Measurements from ENCODE around the gene HSD17B14.
"Not testable (repeated sequence)": the region's sequence is repeated elsewhere in the genome, so short reads cannot be mapped to it uniquely, and the experiment has no call there.

The HSD17B14 gene

DNA sequence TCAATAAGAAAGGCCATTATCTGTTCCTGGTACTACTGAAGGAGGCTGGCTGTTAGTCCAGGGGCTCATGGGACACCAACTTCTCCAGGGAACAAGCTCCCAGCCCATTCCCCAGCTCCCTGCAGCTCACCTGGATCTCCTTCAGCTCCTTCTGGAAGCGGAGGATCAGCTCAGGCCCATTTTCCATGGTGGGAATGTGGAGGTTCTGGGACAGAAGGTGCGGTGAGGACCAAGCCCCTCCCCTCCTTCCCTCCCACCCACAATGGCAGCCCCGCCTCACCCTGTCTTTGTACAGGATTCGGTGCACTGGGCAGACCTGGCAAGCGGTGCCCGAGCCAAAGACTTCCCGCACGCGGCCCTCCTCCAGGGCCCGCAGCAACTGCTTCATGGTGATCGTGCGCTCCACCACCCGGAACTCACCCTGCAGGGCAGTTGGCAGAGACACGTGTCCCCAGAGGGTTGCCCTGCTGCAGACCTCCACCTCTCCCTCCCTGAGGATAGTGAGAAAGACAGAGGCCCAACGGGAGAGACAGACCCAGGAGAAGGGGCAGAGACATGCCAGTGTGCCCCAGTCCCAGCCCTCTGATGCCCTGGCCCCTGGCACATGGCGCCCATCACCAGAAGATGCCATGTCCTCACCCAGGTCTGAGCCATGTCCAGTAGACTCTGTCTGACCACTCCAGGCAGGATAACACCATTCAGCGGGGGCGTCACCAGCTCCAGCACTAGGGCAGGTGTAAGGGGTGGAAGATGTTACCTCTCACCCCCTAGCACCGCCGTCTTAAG lies 39.8 kb downstream of the HSD17B14 start:
- no peak for DNase-seq (ENCODE audit: low spot score)

DNA sequence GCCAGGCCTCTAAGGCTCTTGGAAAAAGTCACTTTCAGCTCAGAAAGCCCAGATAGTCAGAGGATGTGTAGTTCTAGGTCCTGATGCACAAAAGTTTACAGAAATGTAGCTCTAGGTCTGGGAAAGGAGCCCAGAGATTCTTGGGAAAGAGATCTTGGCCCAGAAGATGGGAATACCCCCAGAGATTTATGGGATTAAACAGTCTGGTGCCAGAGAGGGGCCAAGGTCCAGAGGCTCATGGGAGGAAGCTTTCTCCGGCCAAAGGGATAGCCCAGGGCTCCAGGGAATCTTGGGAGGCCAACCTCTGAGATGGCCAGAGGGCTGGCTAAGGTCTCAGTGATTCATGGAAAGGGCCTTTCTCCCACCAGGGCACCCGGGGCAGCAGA lies 40.6 kb downstream of the HSD17B14 start:
- DNase-seq (ENCODE audit: low spot score): peak; percentile 24

DNA sequence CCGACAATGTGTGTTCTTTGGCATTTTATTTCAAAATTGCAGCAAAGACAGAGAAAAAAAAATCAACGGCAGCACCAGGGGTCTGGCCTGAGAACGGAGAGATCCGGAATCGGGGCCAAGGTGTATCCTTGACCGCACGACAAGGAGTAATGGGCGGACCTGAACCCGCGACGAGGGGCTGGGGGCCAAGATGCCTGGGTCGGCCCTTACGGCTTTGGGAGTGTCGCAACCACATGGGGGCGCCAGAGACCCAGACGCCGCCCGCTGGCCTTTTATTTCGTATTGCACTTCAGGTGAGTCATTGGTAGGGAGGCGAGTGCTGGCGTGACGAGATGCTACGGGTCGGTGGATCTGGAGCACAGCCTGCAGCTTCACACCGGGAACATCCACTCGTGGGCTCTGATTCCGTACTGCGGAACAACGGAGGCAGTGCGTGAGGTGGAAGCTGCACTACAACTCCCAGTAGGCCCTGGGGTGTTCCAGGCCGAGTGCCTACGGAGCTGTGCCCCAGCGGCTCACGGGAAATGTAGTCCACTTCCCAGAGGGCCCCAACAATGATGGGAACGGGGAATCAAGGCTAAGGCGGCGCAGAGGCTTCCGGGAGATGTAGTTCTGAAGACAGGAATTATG lies 41.1 kb downstream of the HSD17B14 start:
- DNase-seq (ENCODE audit: low spot score): peak; percentile 95

DNA sequence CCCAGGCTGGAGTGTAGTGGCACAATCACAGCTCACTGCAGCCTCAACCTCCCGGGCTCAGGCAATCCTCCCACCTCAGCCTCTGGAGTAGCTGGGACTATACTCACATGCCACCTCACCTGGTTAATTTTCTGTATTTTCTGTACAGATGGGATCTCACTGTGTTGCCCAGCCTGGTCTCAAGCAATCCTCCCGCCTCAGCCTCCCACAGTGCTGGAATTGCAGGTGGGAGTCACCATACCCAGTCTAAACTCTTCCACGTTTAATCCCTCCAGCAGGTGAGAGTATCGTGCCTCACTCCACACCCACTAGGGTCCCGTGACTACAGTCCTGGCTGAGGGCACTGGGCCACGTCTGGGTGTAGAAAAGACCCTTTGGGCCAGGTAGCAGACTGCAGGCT lies 42.0 kb downstream of the HSD17B14 start:
- DNase-seq (ENCODE audit: low spot score): no peak

DNA sequence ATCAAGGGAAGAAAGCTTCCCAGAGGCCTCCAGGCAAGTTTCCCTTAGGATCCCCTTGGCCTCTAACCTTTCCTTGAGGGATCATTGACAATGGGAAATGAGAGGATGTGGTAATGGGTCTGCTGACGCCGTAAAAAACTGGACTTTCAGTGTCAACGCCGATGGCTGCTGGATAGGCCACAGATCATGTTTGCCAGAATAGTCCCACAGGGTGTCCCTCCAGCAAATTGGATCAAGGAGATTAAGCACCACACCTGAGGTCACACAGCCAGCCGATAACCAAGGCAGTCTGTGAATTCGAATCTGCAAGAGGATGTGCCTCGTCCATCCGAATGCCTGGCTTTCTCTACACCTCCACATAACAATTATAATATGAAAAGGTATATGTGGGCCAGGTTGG lies 43.0 kb downstream of the HSD17B14 start:
- DNase-seq (ENCODE audit: low spot score): no peak

DNA sequence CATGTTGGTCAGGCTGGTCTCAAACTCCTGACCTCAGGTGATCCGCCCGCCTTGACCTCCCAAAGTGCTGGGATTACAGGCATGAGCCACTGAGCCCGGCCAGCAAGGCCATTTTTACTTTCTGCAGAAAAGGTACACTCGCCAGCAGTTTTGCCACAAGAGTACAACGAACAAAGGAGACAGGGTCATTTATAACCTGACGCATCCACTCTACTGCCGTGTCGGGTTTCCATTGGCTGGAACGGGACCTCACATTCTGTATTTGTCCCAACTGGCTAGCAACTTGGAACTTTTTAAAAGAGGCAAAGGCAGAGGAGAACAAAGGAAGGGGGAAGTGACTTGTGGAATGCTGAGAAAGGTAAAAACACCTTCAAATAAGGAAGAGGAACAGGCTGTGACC lies 49.0 kb downstream of the HSD17B14 start:
- DNase-seq (ENCODE audit: low spot score): not testable (repeated sequence)

DNA sequence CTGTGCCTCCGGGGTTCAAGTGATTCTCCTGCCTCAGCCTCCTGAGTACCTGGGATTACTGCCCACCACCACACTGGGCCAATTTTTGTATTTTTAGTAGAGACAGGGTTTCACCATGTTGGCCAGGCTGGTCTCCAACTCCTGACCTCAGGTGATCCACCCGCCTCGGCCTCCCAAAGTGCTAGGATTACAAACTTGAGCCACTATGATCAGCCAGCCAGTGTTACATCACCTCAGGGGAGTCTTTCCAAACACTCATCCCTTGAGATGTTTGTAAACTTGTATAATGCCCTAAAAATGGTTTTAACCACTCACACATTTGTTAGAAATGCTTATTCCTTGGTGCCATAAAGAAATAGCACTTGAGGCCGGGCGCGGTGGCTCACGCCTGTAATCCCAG lies 49.9 kb downstream of the HSD17B14 start:
- not testable (repeated sequence) for DNase-seq (ENCODE audit: low spot score)

DNA sequence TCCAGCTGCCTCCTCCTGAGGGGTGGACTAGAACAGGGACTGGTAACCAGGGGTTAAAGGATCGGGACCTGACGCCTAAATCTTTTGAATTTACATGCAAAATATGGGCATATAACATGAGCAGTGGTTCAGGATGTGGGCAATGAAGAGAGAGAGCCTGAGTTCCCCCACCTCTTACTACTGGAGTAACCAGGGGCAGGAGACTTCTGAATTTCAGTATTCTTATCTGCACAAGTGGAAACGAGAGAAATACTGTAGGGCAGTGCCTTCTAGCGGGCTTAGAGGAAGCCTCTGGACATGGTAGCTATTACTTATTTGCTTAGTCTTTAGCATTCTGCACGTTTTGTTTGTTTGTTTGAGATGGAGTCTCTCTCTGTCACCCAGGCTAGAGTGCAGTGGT lies 51.8 kb downstream of the HSD17B14 start:
- DNase-seq (ENCODE audit: low spot score): no peak

DNA sequence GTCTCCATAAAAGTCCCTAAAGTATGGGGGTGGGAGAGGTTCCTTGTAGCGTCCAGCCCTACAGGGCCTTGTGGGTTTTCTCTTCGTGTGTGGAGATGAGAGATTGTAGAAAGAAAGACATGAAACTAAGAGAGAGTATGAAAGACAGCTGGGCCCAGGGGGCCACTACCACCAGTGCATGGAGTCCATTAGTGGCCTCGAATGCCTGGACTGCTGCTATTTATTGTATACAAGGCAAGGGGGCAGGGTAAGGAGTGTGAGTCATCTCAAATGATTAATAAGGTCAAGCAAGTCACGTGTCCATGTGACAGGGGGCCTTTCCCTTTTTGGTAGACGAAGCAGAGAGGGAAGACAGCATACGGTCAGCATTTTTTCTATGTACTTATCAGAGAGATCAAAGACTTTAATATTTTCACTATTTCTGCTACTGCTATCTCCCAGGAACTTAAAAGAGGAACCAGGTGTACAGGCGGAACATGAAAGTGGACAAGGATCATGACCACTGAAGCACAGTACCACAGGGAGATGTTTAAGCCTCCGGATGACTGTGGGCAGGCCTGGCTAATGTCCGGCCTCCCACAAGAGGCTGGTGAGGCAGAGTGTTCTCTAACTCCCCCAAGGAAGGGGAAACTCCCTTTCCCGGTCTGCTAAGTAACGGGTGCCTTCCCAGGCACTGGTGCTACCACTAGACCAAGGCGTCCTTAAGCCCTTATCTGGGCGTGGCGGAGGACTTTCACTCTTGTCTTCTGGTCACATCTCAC lies 55.5 kb downstream of the HSD17B14 start:
- DNase-seq (ENCODE audit: low spot score): no peak

DNA sequence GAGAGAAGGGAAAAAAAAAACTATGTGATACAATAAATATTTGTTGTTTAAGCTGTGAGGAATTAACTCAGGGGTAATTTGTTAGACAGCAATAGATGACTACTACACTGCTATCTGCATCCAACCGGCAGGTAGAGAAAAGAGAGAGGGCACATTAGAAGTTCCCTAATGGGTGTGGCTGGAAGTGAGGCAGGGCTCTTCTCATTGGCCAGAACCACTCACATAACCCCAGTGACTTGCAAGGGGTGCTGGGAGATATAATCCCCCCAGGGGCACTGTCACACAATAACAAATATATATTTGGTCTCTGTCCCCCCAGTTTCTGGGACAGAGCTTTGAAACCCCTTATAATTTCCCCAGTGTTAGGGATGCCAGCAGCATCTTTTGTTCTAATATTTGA lies 56.7 kb downstream of the HSD17B14 start:
- no peak for DNase-seq (ENCODE audit: low spot score)

DNA sequence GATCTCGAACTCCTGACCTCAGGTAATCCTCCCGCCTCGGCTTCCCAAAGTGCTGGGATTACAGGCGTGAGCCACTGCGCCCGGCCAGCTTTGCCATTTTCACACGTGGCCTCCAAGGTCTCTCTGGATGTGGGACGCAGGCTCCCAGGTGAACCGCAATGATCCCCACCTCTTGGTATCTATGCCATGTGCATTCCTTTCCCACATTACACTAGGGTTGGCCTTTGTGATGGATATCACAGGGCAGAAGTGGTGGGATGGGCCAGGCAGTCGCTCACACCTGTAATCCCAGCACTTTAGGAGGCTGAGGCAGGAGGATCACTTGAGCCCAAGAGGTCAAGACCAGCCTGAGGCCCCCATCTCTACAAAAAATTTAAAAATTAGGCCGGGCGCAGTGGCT lies 58.6 kb downstream of the HSD17B14 start:
- no peak for DNase-seq (ENCODE audit: low spot score)

DNA sequence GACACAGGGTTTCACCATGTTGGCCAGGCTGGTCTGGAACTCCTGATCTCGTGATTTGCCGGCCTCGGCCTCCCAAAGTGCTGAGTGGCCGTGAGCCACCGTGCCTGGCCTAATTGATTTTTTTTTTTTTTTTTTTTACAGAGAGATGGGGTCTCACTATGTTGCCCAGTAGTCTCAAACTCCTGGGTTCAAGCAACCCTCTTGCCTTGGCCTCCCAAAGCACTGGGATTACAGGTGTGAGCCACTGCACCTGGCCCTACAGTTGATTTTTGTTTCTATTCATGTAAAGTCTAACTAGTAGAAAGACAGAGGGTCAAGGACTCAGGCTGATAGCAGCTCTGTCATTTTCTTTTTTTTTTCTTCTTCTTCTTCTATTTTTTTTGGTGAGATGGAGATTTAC lies 59.2 kb downstream of the HSD17B14 start:
- DNase-seq (ENCODE audit: low spot score): no peak

DNA sequence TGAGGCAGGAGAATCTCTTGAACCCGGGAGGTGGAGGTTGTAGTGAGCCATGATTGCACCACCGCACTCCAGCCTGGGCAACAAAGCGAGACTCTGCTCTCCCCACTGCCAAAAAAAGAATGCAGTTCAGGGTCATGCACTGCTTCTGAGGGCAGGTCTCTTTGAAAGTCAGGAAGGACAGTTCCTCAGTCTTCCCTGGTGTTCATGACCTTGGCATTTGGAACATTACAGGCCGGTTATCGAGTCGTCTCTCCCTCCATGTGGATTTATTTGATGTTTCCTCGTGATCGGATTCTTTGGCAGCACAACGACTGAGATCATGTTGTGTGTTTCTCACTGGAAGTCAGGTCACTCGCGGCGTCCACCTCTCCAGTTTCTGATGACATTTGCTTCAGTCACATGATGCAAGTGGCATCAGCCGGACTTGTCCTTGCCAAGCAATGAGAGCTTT lies 63.8 kb downstream of the HSD17B14 start:
- peak; percentile 38 for DNase-seq (ENCODE audit: low spot score)

DNA sequence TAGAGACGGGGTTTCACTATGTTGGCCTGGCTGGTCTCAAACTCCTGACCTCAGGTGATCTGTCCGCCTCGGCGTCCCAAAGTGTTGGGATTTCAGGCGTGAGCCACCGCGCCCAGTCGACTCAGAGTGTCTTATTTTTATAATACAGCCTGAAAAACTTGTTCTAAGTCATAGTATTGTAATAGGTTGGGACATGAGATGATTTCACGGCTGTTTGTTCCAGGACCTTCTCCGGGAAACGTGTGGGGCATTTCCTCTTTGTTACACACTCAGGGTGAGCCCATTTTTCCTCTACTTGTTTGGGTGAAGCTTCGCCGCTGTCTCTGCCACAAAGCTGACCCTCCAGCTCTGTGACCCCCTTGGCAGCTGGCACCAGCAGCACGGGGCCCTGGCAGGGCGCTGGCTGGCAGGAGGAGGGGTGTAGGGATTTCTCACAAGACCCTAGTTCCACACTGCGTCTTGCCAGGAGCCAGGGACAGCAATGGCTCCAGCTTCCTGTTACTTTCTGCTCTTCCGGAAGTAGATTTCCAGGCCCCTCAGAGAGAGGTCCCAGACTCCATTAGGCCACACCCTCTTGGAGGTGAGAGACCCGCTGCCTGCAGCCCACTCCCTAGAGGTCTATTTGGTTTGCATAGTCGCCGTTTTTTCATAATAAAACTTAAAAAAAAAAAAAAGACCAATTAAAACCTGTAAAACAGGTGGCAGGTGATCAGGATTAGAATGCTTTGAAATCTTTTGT lies 65.4 kb downstream of the HSD17B14 start:
- no peak for DNase-seq (ENCODE audit: low spot score)

DNA sequence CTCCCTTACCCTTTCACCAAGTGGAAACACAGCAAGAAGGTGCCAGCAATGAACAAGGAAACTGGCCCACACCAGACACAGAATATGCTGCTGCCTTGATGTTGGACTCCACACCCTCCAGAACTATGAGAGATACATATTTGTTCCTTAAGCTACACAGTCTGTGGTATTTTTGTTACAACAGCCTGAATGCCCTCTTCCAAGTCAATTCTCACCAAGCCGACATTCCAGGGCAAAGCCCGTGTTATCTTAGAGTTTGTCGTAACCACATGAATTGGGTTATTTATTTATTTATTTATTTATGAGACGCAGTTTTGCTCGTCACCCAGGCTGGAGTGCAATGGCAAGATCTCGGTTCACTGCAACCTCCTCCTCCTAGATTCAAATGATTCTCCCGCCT lies 66.0 kb downstream of the HSD17B14 start:
- peak; percentile 66 for DNase-seq (ENCODE audit: low spot score)

DNA sequence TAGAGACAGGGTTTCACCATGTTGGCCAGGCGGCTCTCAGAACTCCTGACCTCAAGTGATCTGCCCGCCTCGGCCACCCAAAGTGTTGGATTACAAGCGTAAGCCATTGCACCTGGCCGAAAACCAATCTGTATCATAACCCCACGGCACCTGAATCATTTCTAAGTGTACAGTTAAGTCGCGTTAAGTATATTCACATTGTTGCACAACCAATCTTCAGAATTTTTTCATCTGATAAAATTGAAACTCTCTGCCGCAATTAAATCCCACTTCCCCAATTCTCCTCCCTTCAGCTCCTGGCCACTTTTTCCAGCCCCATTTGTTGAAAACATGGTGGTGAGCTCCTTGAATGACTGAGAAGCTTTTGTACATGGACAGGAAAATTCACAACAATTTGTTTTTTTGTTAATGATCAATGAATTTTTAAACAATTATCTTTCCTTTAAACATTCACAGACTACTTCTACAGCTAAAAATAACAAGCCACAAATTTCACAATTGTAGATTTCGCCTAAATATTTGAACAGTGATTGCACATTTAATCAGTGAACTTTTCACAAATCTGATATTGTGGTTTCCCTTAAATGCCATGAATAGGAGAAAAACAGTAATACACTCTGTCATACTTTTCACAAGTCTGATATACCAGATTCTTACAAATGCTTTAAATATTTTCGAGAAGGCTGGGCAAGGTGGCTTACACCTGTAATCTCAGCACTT lies 67.1 kb downstream of the HSD17B14 start:
- no peak for DNase-seq (ENCODE audit: low spot score)

DNA sequence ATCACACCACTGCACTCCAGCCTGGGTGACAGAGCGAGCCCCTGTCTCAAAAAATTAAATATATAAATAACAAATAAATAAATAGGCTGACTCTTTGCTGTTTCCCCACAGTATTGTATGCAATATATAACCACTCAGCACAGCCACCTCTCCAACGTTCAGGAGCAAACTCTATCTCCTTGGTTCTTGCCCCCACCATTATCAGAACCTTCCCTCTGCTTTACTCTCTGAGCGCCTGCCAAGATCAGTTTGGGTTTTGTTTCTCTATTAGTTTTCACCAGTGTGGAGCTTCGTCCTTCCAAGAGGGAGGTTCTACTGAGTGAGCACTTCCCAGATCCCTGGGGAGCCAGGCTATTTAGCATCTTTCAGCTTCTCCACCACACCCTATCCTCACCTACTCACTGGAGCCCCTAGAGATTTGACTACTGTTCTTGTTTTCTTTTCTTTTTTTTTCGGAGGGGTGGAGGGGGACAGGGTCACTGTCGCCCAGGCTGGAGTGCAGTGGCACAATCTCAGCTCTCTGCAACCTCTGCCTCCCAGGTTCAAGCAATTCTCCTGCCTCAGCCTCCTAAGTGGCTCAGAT lies 68.0 kb downstream of the HSD17B14 start:
- DNase-seq (ENCODE audit: low spot score): not testable (repeated sequence)

DNA sequence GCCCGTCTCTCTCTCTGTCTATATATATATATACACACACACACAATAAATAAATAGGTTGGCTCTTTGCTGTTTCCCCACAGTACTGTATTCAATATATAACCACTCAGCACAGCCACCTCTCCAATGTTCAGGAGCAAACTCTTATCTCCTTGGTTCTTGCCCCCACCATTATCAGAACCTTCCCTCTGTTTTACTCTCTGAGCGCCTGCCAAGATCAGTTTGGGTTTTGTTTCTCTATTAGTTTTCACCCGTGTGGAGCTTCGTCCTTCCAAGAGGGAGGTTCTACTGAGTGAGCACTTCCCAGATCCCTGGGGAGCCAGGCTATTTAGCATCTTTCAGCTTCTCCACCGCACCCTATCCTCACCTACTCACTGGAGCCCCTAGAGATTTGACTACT lies 70.5 kb downstream of the HSD17B14 start:
- not testable (repeated sequence) for DNase-seq (ENCODE audit: low spot score)

Measured in AG20443 (cell line).